Common myeloid progenitor, CD34-positive (primary cell): ENCODE data around the gene CFAP99.

Experiments
- CTCF ChIA-PET: fragments of 350-600 bp; sonication (Branson Sonifier 250); formaldehyde crosslinking; loops from one replicate; lab custom pipeline; 2021; ENCODE audit warnings: antibody characterized with exemption; lab: Charles Lee
- POLR2A ChIA-PET: fragments of 350-600 bp; sonication (Branson Sonifier 250); formaldehyde crosslinking; loops from one replicate; lab custom pipeline; 2021; ENCODE audit warnings: antibody characterized with exemption; lab: Charles Lee
- DNase-seq, 3 donors: peaks; one replicate each; pipeline versions ENCODE4 v3.0.0 to v3.0.0-alpha.2; 2013
- H3K27ac ChIP-seq, 2 experiments: 1 replicate in 1 of 2; 2 replicates in 1 of 2; pipeline ENCODE4 v1.7.0; 2013; ENCODE audit warnings: inconsistent platforms in 2 of 2, low read length in 2 of 2, mild to moderate bottlenecking in 2 of 2, low read depth in 1 of 2, moderate library complexity in 1 of 2; ENCODE audit not compliant: severe bottlenecking in 2 of 2, insufficient read depth in 1 of 2, poor library complexity in 1 of 2
- H3K27me3 ChIP-seq, 5 experiments: replicated peaks in 2 of 5; 1 replicate in 3 of 5; 2 replicates in 2 of 5; pipeline versions ENCODE4 v1.6.1 to v1.7.0; 2013; ENCODE audit warnings: low read length in 4 of 5, mild to moderate bottlenecking in 2 of 5, moderate library complexity in 2 of 5, inconsistent platforms in 1 of 5; ENCODE audit not compliant: insufficient read depth in 5 of 5, control insufficient read depth in 4 of 5
- H3K36me3 ChIP-seq, 4 experiments: 1 replicate in 2 of 4; 2 replicates in 2 of 4; pipeline versions ENCODE4 v1.6.1 to v1.7.0; 2013; ENCODE audit warnings: low read length in 3 of 4, control low read depth in 1 of 4, mild to moderate bottlenecking in 1 of 4; ENCODE audit not compliant: control insufficient read depth in 4 of 4, insufficient read depth in 4 of 4
- H3K4me1 ChIP-seq, 4 experiments: 1 replicate in 3 of 4; 2 replicates in 1 of 4; pipeline versions ENCODE4 v1.6.1 to v1.7.1; 2013; ENCODE audit warnings: low read length in 3 of 4, mild to moderate bottlenecking in 3 of 4, control low read depth in 1 of 4, inconsistent platforms in 1 of 4, moderate library complexity in 1 of 4; ENCODE audit not compliant: control insufficient read depth in 4 of 4, insufficient read depth in 4 of 4; ENCODE audit errors: control extremely low read depth in 1 of 4
- H3K4me3 ChIP-seq, 7 experiments: 1 replicate in 4 of 7; 2 replicates in 3 of 7; pipeline versions ENCODE4 v1.5.1 to v1.7.0; 2013; ENCODE audit warnings: mild to moderate bottlenecking in 7 of 7, low read length in 6 of 7, moderate library complexity in 6 of 7, inconsistent platforms in 2 of 7, low read depth in 2 of 7, control low read depth in 1 of 7; ENCODE audit not compliant: insufficient read depth in 4 of 7, control insufficient read depth in 1 of 7; ENCODE audit errors: extremely low read depth in 1 of 7
- H3K9me3 ChIP-seq, 5 experiments: 1 replicate in 4 of 5; 2 replicates in 1 of 5; pipeline versions ENCODE4 v1.6.1 to v1.7.1; 2013; ENCODE audit warnings: low read length in 4 of 5, mild to moderate bottlenecking in 2 of 5, inconsistent platforms in 1 of 5, low read depth in 1 of 5, moderate library complexity in 1 of 5; ENCODE audit not compliant: control insufficient read depth in 4 of 5, insufficient read depth in 2 of 5; ENCODE audit errors: control extremely low read depth in 1 of 5
- WGBS: methylation state at CpG from one replicate; pipeline ENCODE4 v1.1.5; 2013; ENCODE audit not compliant: insufficient coverage; 5-methylcytosine and 5-hydroxymethylcytosine counted together

CFAP99 gene

DNA sequence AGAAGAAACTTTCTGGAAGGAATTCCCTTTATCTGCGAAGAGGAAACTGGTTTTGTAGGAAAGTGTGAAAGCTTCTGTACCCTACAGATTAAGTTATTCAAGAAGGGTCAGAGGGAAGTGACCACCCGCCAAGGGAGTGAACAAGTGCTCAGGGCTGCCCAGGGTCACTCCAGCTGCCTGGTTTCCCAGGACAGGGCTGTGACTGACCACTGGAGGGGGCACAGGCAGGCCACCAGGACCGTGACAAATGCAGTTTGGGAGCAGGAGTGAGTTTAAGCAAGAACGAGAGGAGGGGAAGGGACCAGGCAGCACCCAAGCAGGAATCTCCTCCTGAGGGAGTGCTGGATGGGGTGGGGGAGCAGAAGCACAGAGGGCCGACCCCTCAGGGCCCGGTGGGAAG, 34.5 kb upstream of the CFAP99 start:
- peaks cover 0 to 10% (median 5%) of the 10 kb centered on the region in 4 experiments for H3K4me1 ChIP-seq
- ChIA-PET POLR2A (no interaction called here), CTCF (interaction anchor here (1.0 to 1.1 kb wide), 2 partner anchors 9 to 22 kb away, joined by 3 read pairs; no protein-coding TSS in a partner anchor)
- H3K9me3 ChIP-seq, result no peaks in the 10 kb centered on the region
- no peak overlapping the region for H3K4me3 ChIP-seq
- DNase-seq, result no peak
- no peak overlapping the region for H3K27ac ChIP-seq
- no peaks in the 10 kb centered on the region for H3K27me3 ChIP-seq
- WGBS, result 95% methylated on average over 4 of the region's 6 CpGs
- no peaks in the 10 kb centered on the region for H3K36me3 ChIP-seq

GRCh38 chr4:2385516-2385915, 33.2 kb upstream of the CFAP99 start:
- peaks cover 1 to 22% (median 16%) of the 10 kb centered on the region in 4 experiments for H3K4me1 ChIP-seq
- no peaks in the 10 kb centered on the region for H3K36me3 ChIP-seq
- ChIA-PET CTCF (interaction anchor here (0.6 to 1.0 kb wide), 2 partner anchors 10 to 81 kb away, joined by 3 read pairs; no protein-coding TSS in a partner anchor), POLR2A (no interaction called here)
- H3K27ac ChIP-seq, result no peak overlapping the region
- 98% methylated on average over 7 of the region's 8 CpGs for WGBS
- no peak overlapping the region for H3K4me3 ChIP-seq
- peaks cover 0 to 3% (median 0%) of the 10 kb centered on the region in 5 experiments for H3K27me3 ChIP-seq
- no peak for DNase-seq
- H3K9me3 ChIP-seq, result no peaks in the 10 kb centered on the region

DNA sequence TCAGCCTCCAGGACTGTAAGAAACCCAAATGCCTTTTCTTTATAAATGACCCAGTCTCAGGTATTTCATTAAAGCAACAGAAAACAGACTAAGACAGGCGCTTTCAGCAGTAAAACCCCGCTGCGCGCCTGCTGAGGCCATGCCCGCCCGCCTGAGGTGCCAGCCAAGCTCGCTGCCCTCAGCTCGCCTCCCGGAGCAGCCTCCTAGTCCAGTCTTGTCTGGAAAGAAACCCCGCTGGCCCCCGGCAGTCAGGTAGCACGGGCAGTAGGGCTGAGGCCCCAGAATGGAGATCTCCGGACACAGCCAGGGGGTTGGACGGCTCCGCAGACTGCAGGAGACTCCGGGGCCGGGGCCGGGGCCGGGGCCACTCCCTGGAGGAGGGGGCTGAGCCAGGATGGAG, 32.0 kb upstream of the CFAP99 start:
- WGBS, result 98% methylated on average over 13 of the region's 19 CpGs
- no peak for DNase-seq
- no peaks in the 10 kb centered on the region for H3K36me3 ChIP-seq
- H3K9me3 ChIP-seq, result no peaks in the 10 kb centered on the region
- no peak overlapping the region for H3K27ac ChIP-seq
- ChIA-PET POLR2A (interaction anchor here (0.6 kb wide), 1 partner anchor 125 kb away, joined by 3 read pairs; the partner anchor contains the start of gene MXD4), CTCF (interaction anchor here (1.2 kb wide), 1 partner anchor 26 kb away, joined by 3 read pairs; no protein-coding TSS in a partner anchor)
- H3K4me3 ChIP-seq, result no peak overlapping the region
- peaks cover 0 to 3% (median 0%) of the 10 kb centered on the region in 5 experiments for H3K27me3 ChIP-seq
- H3K4me1 ChIP-seq, result peaks cover 5 to 32% (median 23%) of the 10 kb centered on the region in 4 experiments

GRCh38 chr4:2387218-2387617, 31.5 kb upstream of the CFAP99 start:
- 95% methylated on average over 16 of the region's 17 CpGs for WGBS
- Histone ChIP-seq H3K27me3 (peaks cover 0 to 3% (median 0%) of the 10 kb centered on the region in 5 experiments), H3K27ac (no peak overlapping the region), H3K9me3 (no peaks in the 10 kb centered on the region), H3K36me3 (no peaks in the 10 kb centered on the region), H3K4me3 (no peak overlapping the region), H3K4me1 (peaks cover 5 to 32% (median 23%) of the 10 kb centered on the region in 4 experiments)
- POLR2A ChIA-PET, result no interaction called here
- CTCF ChIA-PET, result interaction anchor here (1.3 to 7.5 kb wide), 3 partner anchors 15 to 33 kb away, joined by 3 to 49 read pairs (median 3); no protein-coding TSS in a partner anchor
- no peak for DNase-seq

DNA sequence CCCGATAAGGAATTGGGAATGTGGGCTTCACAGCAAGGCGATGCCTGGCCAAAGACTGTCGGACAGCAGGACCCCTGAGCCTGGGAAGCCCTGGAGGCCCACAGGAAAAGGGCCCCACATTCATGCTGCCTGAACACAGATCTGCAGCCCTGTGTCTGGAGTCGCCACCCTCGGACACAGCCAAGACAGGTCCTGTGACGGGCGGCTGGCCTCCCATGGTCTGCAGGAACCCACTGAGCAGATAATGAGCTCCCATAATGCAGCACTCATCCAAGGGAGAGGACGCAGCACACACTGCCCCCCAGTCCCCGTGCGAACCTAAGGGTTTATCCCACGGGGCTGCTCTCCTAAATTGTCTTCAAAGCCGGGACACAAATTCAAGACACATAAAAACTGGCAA, 30.9 kb upstream of the CFAP99 start:
- CTCF ChIA-PET, result interaction anchor here (0.9 to 7.5 kb wide), 6 partner anchors 8 to 55 kb away, joined by 3 to 49 read pairs (median 4); no protein-coding TSS in a partner anchor

GRCh38 chr4:2388429-2389182, 30.1 kb upstream of the CFAP99 start:
- H3K27ac ChIP-seq, result no peak overlapping the region
- H3K4me1 ChIP-seq, result peaks cover 5 to 36% (median 28%) of the 10 kb centered on the region in 4 experiments
- peak in 1 of 3 donors; percentile 15 for DNase-seq
- WGBS, result 63% methylated on average over 5 of the region's 9 CpGs
- no peaks in the 10 kb centered on the region for H3K9me3 ChIP-seq
- ChIA-PET POLR2A (no interaction called here), CTCF (interaction anchor here (0.9 to 7.5 kb wide), 6 partner anchors 9 to 54 kb away, joined by 3 to 49 read pairs (median 4); no protein-coding TSS in a partner anchor)
- peaks cover 0 to 4% (median 4%) of the 10 kb centered on the region in 5 experiments for H3K27me3 ChIP-seq
- H3K36me3 ChIP-seq, result no peaks in the 10 kb centered on the region
- H3K4me3 ChIP-seq, result no peak overlapping the region

More for the DNA sequence above, 30.9 kb upstream of the CFAP99 start:
- POLR2A ChIA-PET, result no interaction called here
- DNase-seq, result no peak
- H3K4me1 ChIP-seq, result peaks cover 5 to 32% (median 23%) of the 10 kb centered on the region in 4 experiments
- H3K36me3 ChIP-seq, result no peaks in the 10 kb centered on the region
- 92% methylated on average over 11 of the region's 12 CpGs for WGBS
- no peak overlapping the region for H3K4me3 ChIP-seq
- no peaks in the 10 kb centered on the region for H3K9me3 ChIP-seq
- peaks cover 0 to 4% (median 0%) of the 10 kb centered on the region in 5 experiments for H3K27me3 ChIP-seq
- no peak overlapping the region for H3K27ac ChIP-seq
